ENCODE results near the gene RSPRY1.

DNA sequence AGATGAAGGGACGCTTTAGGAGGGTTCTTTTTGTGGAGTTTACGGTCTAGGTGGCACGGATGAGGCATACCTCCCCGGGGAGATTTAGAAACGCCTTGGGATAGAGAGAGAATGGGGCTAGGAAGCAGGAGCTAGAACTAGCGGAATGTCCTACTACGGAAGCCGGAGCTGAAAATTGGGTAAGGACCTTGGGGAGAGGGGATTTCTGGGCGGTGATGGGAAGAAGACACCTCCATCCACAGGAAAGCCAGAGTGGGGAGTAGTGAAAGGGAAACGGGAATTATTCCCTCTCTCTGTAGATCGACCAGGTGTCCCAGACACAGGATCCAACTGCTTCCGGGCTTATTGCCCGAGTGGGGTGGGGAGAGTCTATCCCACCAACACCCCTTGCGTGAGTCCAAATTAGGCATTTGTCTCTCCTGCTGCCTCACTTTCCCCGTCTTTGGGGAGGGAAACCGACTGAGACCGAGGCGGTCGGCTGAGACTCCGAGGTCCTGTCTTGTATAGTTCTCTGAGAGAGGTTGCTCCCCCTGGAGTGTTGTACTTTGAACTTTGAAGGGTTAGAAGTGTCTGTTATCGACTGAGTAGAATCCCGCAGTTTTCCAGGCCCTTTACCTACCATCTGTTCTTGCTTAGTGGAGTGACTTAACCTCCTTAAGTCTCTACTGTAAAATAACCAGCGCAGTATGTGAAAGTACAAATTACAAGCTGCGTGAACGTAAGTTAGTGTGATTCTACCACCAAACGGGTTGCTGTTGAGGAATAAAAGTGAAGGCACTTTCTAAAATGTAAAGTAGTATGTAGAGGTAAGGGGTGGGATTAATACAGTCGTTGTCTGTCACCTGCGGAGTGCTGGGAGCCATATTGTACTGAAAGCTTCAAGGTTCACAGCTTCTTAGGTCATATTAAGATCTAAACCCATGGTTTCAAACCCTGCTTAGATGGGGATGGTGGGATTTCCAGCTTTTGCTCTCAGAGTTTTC, 1.0 kb downstream of the RSPRY1 start:
- TF ChIP-seq POLR2A (IDR thresholded peaks at IDR 0.05), result no peak
- TF ChIP-seq, protein P1, sequence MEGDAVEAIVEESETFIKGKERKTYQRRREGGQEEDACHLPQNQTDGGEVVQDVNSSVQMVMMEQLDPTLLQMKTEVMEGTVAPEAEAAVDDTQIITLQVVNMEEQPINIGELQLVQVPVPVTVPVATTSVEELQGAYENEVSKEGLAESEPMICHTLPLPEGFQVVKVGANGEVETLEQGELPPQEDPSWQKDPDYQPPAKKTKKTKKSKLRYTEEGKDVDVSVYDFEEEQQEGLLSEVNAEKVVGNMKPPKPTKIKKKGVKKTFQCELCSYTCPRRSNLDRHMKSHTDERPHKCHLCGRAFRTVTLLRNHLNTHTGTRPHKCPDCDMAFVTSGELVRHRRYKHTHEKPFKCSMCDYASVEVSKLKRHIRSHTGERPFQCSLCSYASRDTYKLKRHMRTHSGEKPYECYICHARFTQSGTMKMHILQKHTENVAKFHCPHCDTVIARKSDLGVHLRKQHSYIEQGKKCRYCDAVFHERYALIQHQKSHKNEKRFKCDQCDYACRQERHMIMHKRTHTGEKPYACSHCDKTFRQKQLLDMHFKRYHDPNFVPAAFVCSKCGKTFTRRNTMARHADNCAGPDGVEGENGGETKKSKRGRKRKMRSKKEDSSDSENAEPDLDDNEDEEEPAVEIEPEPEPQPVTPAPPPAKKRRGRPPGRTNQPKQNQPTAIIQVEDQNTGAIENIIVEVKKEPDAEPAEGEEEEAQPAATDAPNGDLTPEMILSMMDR (IDR thresholded peaks at IDR 0.05), result no peak

Measured in ovary (tissue), 3 donors.